CD4-positive, alpha-beta T cell (primary cell): ENCODE data around the gene SPRY4. TPM values are rescaled to one million over a fixed set of nuclear protein-coding genes. Genes with fewer than 3 reads are reported as not detected.

Experiments
- ATAC-seq: fragments of 200-7000 bp; cut with Tn5 transposase; one replicate; pipeline ENCODE4 v1.10.0; 2022; ENCODE audit warnings: mild to moderate bottlenecking; ENCODE audit not compliant: poor library complexity
- CTCF ChIA-PET: fragments of 350-600 bp; sonication (Branson Sonifier 250); formaldehyde crosslinking; loops from one replicate; lab custom pipeline; 2021; ENCODE audit warnings: antibody characterized with exemption, inconsistent platforms; lab: Charles Lee
- POLR2A ChIA-PET: fragments of 350-600 bp; sonication (Branson Sonifier 250); formaldehyde crosslinking; loops from one replicate; lab custom pipeline; 2021; ENCODE audit warnings: antibody characterized with exemption, inconsistent platforms; lab: Charles Lee
- DNase-seq, 14 experiments: peaks; one replicate each; pipeline ENCODE4 v3.0.0-alpha.2; 2013 to 2020; ENCODE audit warnings: mixed read lengths in 2 of 14
- H3K27ac ChIP-seq, 2 donors: one replicate each; pipeline versions ENCODE4 v1.5.1 to v1.7.0; 2013; ENCODE audit warnings: low read length in 2 of 2, low read depth in 1 of 2, mild to moderate bottlenecking in 1 of 2
- H3K27me3 ChIP-seq, 2 experiments: 1 replicate in 1 of 2; 2 replicates in 1 of 2; pipeline versions ENCODE4 v1.6.1 to v1.7.0; 2013; ENCODE audit warnings: low read length in 2 of 2, control low read depth in 1 of 2, mild to moderate bottlenecking in 1 of 2, moderate library complexity in 1 of 2; ENCODE audit not compliant: insufficient read depth in 2 of 2, control insufficient read depth in 1 of 2
- H3K36me3 ChIP-seq: one replicate; pipeline ENCODE4 v1.6.1; 2013; ENCODE audit warnings: low read length, control low read depth; ENCODE audit not compliant: insufficient read depth
- H3K4me1 ChIP-seq: one replicate; pipeline ENCODE4 v1.6.1; 2013; ENCODE audit warnings: low read length, control low read depth; ENCODE audit not compliant: insufficient read depth
- H3K4me3 ChIP-seq: one replicate; pipeline ENCODE4 v1.5.1; 2013; ENCODE audit warnings: mild to moderate bottlenecking, low read length, moderate library complexity
- H3K9me3 ChIP-seq, 2 experiments: 1 replicate in 1 of 2; 2 replicates in 1 of 2; pipeline versions ENCODE4 v1.6.1 to v1.7.0; 2013; ENCODE audit warnings: low read length in 2 of 2, mild to moderate bottlenecking in 2 of 2, control low read depth in 1 of 2, moderate library complexity in 1 of 2; ENCODE audit not compliant: control insufficient read depth in 1 of 2, insufficient read depth in 1 of 2
- H3K27ac Mint-ChIP-seq: one replicate; pipeline ENCODE4 v1.8.0; 2020; ENCODE audit warnings: mixed read lengths
- H3K27me3 Mint-ChIP-seq: one replicate; pipeline ENCODE4 v1.8.0; 2021; ENCODE audit warnings: mixed read lengths
- H3K36me3 Mint-ChIP-seq: one replicate; pipeline ENCODE4 v1.8.0; 2021; ENCODE audit warnings: low read depth, mixed read lengths
- H3K4me1 Mint-ChIP-seq: one replicate; pipeline ENCODE4 v1.8.0; 2021; ENCODE audit warnings: low read depth, mixed read lengths
- H3K4me3 Mint-ChIP-seq: one replicate; pipeline ENCODE4 v1.8.0; 2020; ENCODE audit warnings: mild to moderate bottlenecking, mixed read lengths
- H3K9me3 Mint-ChIP-seq: one replicate; pipeline ENCODE4 v1.8.0; 2020; ENCODE audit warnings: mixed read lengths
- intact Hi-C, 2 experiments: fragments of 100-400 bp; cut with DNase I in 1 of 2; cut with micrococcal nuclease in 1 of 2; formaldehyde crosslinking; loops; one replicate each; pipeline versions ENCODE4 v1.15.1 to v1.9.0; 2023 to 2025; cut with DNase I, micrococcal nuclease
- total RNA-seq, 174 experiments: library from RNA in 2 of 174; stranded (reverse) in 2 of 174; gene quantifications; one replicate each; pipeline ENCODE4 v1.2.3 and lab custom pipeline; 2021 to 2026
- TF ChIP-seq, protein P1 (sequence below): fragments of 200-600 bp; IDR thresholded peaks from one replicate; pipeline ENCODE4 v1.8.0; 2022; ENCODE audit warnings: antibody characterized with exemption, mild to moderate bottlenecking

SPRY4 gene
- total RNA-seq, 2 experiments from 2014 or later: 0.16 to 0.34 TPM

- ChIA-PET POLR2A (no interaction called here), CTCF (no interaction called here)
- Mint-ChIP-seq H3K4me1 (peaks cover 50% of the 10 kb centered on the region), H3K27me3 (peaks cover 64% of the 10 kb centered on the region), H3K36me3 (no peaks in the 10 kb centered on the region), H3K4me3 (no peak overlapping the region), H3K9me3 (no peaks in the 10 kb centered on the region), H3K27ac (no peak overlapping the region)
- TF ChIP-seq, protein P1, sequence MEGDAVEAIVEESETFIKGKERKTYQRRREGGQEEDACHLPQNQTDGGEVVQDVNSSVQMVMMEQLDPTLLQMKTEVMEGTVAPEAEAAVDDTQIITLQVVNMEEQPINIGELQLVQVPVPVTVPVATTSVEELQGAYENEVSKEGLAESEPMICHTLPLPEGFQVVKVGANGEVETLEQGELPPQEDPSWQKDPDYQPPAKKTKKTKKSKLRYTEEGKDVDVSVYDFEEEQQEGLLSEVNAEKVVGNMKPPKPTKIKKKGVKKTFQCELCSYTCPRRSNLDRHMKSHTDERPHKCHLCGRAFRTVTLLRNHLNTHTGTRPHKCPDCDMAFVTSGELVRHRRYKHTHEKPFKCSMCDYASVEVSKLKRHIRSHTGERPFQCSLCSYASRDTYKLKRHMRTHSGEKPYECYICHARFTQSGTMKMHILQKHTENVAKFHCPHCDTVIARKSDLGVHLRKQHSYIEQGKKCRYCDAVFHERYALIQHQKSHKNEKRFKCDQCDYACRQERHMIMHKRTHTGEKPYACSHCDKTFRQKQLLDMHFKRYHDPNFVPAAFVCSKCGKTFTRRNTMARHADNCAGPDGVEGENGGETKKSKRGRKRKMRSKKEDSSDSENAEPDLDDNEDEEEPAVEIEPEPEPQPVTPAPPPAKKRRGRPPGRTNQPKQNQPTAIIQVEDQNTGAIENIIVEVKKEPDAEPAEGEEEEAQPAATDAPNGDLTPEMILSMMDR: no peak
- intact Hi-C loops: loop anchor here (5.0 to 10.0 kb wide), 3 partner anchors 104 to 169 kb away; no protein-coding TSS in a partner anchor
- Histone ChIP-seq H3K27ac (no peak overlapping the region), H3K4me1 (peaks cover 37% of the 10 kb centered on the region), H3K27me3 (peaks cover 44 to 50% of the 10 kb centered on the region in 2 experiments), H3K4me3 (no peak overlapping the region), H3K9me3 (peaks cover 0 to 14% of the 10 kb centered on the region in 2 experiments), H3K36me3 (no peaks in the 10 kb centered on the region)
- DNase-seq: no peak
- no peak for ATAC-seq
These were observed 3.8 kb downstream of the SPRY4 start for GRCh38 chr5:142320851-142321560.

GRCh38 chr5:142320430-142320738 lies 4.4 kb downstream of the SPRY4 start:
- no peak for DNase-seq
- ATAC-seq: no peak
- Mint-ChIP-seq H3K4me3 (no peak overlapping the region), H3K9me3 (no peaks in the 10 kb centered on the region), H3K36me3 (no peaks in the 10 kb centered on the region), H3K4me1 (peaks cover 50% of the 10 kb centered on the region), H3K27me3 (peaks cover 60% of the 10 kb centered on the region), H3K27ac (no peak overlapping the region)
- TF ChIP-seq, protein P1: no peak
- intact Hi-C loops: loop anchor here (5.0 to 10.0 kb wide), 3 partner anchors 104 to 168 kb away; no protein-coding TSS in a partner anchor
- H3K9me3 ChIP-seq: peaks cover 0 to 10% of the 10 kb centered on the region in 2 experiments
- H3K36me3 ChIP-seq: no peaks in the 10 kb centered on the region
- peaks cover 38 to 45% of the 10 kb centered on the region in 2 experiments for H3K27me3 ChIP-seq
- CTCF ChIA-PET: no interaction called here
- H3K27ac ChIP-seq: no peak overlapping the region
- POLR2A ChIA-PET: no interaction called here
- H3K4me1 ChIP-seq: peaks cover 36% of the 10 kb centered on the region
- H3K4me3 ChIP-seq: no peak overlapping the region

DNA sequence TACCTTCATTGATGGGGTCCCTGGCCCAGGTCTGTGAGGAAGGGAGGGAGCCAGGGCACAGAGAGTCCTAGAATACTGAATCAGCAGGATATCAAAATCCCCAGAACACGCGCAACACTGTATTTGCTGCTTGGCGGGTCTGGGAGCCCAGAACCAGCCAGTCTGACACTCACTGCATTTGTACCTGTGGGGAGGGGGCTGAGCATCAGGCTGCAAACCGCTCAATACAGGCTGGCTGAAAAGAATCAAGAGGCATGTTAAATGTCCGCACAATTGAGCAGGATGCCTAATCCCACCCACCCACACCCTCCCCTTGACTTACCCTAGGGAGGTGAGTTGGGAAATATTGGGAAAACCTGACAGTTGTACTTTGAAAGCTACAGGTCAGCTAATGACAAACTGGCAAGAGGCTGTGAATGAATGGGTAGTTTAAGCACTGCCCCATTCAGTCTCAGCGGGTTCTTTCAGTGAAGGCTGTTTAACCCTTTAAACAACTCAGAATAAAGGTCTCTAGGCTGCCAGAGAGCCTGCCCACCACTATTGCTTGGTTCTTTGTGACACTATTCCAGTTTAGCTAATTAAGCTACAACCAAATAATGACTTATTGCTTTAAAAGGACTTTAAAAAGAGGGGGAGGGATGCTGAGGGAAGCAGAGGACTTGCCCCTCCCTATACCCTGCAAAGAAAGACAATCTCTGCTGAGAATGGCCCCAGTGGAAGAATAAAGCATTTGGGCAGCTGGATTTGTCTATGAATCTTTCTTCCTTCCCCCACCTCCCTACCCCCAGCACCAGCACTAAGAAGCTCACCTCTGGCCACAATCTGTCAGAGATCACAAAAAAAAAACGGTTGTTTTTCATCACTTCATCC lies 5.0 kb downstream of the SPRY4 start:
- no peak for DNase-seq
- no peak for ATAC-seq
- Histone ChIP-seq H3K4me3 (no peak overlapping the region), H3K4me1 (peaks cover 31% of the 10 kb centered on the region), H3K27me3 (peaks cover 32 to 40% of the 10 kb centered on the region in 2 experiments), H3K27ac (no peak overlapping the region), H3K36me3 (no peaks in the 10 kb centered on the region), H3K9me3 (peaks cover 0 to 5% of the 10 kb centered on the region in 2 experiments)
- Mint-ChIP-seq H3K27me3 (peaks cover 54% of the 10 kb centered on the region), H3K9me3 (no peaks in the 10 kb centered on the region), H3K27ac (no peak overlapping the region), H3K4me3 (no peak overlapping the region), H3K36me3 (no peaks in the 10 kb centered on the region), H3K4me1 (peaks cover 47% of the 10 kb centered on the region)
- TF ChIP-seq, protein P1: no peak
- ChIA-PET POLR2A (no interaction called here), CTCF (interaction anchor here (0.6 kb wide), 1 partner anchor 774 kb away, joined by 3 read pairs; no protein-coding TSS in a partner anchor)
- intact Hi-C loops: loop anchor here (5.0 to 10.0 kb wide), 3 partner anchors 105 to 167 kb away; no protein-coding TSS in a partner anchor
